Measurements from ENCODE around the gene HNRNPA3.

Gene HNRNPA3

DNA sequence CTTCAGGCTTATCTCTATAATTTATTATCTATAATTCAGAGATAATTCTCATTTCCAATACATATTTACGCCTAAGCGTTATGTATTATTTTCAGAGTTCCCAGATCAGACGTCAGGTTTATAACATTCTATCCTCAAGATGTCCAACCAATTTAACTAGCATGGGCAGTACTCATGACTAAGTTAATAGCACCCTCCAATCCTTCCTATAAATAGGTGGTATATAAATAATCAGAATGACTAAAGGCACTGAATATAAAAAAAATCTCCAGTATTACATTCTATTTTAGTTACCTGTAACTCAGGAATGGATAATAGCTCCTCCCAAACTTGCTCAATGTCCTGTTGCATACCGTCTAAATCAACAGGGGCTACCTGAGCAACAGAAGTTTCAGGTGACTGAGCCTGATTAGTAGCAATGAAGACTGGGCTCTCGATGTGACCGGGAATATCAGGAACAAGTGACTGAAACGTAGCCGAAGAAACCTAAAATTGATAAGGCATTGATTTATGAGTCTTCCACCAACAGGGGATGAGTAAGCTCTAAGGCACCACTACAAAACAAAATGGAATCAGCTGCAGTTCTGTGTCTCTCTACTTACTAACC is 19.6 kb downstream of the HNRNPA3 start:
- Histone ChIP-seq H3K4me1 (ENCODE audit: control insufficient read depth, low read length) (peaks cover 5% of the 10 kb centered on the region), H3K27me3 (ENCODE audit: control insufficient read depth, low read length) (no peaks in the 10 kb centered on the region), H3K9me2 (replicated peaks; ENCODE audit: control insufficient read depth, low read length) (no peaks in the 10 kb centered on the region), H3K27ac (ENCODE audit: low read depth, low read length) (no peak overlapping the region), H3K79me2 (ENCODE audit: control insufficient read depth, low read length) (peaks cover 30% of the 10 kb centered on the region), H3K4me3 (ENCODE audit: low read length) (no peak overlapping the region), H3F3A (ENCODE audit: control insufficient read depth, insufficient read depth) (peaks cover 22% of the 10 kb centered on the region), H3K4me2 (ENCODE audit: low read length) (no peak overlapping the region), H3K9me3 (ENCODE audit: control insufficient read depth, insufficient read depth, low read length) (no peaks in the 10 kb centered on the region), H4K20me1 (ENCODE audit: control insufficient read depth, insufficient read depth, low read depth, low read length) (no peaks in the 10 kb centered on the region), H3K36me3 (ENCODE audit: control insufficient read depth, low read length) (peaks cover 69% of the 10 kb centered on the region)
- TF ChIP-seq, protein P1, sequence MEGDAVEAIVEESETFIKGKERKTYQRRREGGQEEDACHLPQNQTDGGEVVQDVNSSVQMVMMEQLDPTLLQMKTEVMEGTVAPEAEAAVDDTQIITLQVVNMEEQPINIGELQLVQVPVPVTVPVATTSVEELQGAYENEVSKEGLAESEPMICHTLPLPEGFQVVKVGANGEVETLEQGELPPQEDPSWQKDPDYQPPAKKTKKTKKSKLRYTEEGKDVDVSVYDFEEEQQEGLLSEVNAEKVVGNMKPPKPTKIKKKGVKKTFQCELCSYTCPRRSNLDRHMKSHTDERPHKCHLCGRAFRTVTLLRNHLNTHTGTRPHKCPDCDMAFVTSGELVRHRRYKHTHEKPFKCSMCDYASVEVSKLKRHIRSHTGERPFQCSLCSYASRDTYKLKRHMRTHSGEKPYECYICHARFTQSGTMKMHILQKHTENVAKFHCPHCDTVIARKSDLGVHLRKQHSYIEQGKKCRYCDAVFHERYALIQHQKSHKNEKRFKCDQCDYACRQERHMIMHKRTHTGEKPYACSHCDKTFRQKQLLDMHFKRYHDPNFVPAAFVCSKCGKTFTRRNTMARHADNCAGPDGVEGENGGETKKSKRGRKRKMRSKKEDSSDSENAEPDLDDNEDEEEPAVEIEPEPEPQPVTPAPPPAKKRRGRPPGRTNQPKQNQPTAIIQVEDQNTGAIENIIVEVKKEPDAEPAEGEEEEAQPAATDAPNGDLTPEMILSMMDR (IDR thresholded peaks at IDR 0.05; ENCODE audit: low read depth, low read length, poor library complexity, severe bottlenecking), result no peak
- no peak for TF ChIP-seq EZH2phosphoT487 (IDR thresholded peaks at IDR 0.05; ENCODE audit: borderline replicate concordance, low read length)

DNA sequence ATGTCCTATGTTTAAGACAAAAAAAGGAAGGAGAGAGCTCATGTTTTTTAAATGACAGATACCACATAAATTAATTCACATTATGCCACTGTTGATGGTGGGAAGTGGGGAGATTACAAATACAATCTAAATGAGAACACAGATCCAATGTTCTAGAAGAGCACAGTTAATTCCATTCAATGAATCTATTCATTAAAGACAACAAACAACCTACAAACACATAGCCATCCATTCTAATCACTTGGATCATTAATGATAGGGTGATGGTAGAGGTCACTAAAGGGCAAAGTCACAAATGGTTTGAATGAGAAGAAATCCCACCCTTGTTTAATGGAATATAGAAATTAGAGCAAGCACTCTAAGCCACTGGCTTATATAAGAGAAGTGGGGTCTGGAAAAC is 21.7 kb downstream of the HNRNPA3 start:
- Histone ChIP-seq H3K4me2 (ENCODE audit: low read length) (no peak overlapping the region), H4K20me1 (ENCODE audit: control insufficient read depth, insufficient read depth, low read depth, low read length) (peaks cover 12% of the 10 kb centered on the region; the same call in 1 of the 2 replicates), H3K9me3 (ENCODE audit: control insufficient read depth, insufficient read depth, low read length) (no peaks in the 10 kb centered on the region), H3F3A (ENCODE audit: control insufficient read depth, insufficient read depth) (peaks cover 8% of the 10 kb centered on the region), H3K27ac (ENCODE audit: low read depth, low read length) (no peak overlapping the region), H3K27me3 (ENCODE audit: control insufficient read depth, low read length) (no peaks in the 10 kb centered on the region), H3K4me3 (ENCODE audit: low read length) (no peak overlapping the region), H3K4me1 (ENCODE audit: control insufficient read depth, low read length) (no peaks in the 10 kb centered on the region), H3K79me2 (ENCODE audit: control insufficient read depth, low read length) (peaks cover 50% of the 10 kb centered on the region), H3K9me2 (replicated peaks; ENCODE audit: control insufficient read depth, low read length) (no peaks in the 10 kb centered on the region), H3K36me3 (ENCODE audit: control insufficient read depth, low read length) (peaks cover 78% of the 10 kb centered on the region)
- TF ChIP-seq, protein P1 (IDR thresholded peaks at IDR 0.05; ENCODE audit: low read depth, low read length, poor library complexity, severe bottlenecking), result no peak
- no peak for TF ChIP-seq EZH2phosphoT487 (IDR thresholded peaks at IDR 0.05; ENCODE audit: borderline replicate concordance, low read length)

DNA sequence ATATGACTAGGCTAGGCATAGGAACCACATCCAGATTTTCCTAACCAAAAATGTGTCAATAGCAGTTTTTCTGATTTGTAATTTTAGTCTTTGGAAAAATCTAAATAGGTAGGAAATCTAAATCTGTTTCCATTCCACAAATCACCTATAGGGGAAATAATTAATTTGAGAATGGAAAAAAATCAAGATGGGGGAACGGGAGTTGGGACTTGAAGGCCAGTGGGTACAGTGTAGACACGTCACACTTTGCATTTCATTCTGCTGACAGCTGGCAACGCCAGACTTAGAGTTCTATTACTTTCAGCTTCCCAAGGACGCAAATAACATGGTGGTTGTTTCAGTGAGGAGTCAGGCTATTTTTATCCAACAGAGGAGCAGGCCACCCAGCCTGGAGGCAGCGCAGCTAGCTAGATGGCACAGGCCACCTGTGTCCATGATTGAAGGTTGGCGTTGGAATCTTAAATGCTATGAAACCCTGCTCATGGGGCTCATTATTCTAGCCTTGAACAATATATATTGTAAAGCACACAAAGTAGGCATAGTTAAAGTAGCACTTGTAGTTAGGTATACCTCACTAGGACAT is 23.4 kb downstream of the HNRNPA3 start:
- H3K27me3 ChIP-seq (ENCODE audit: control insufficient read depth, low read length), result no peaks in the 10 kb centered on the region

More for the DNA sequence above, 23.4 kb downstream of the HNRNPA3 start:
- Histone ChIP-seq H3K4me3 (ENCODE audit: low read length) (no peak overlapping the region), H3K79me2 (ENCODE audit: control insufficient read depth, low read length) (peaks cover 67% of the 10 kb centered on the region), H3F3A (ENCODE audit: control insufficient read depth, insufficient read depth) (peaks cover 3% of the 10 kb centered on the region; the same call in 1 of the 2 replicates), H3K9me2 (replicated peaks; ENCODE audit: control insufficient read depth, low read length) (no peaks in the 10 kb centered on the region), H4K20me1 (ENCODE audit: control insufficient read depth, insufficient read depth, low read depth, low read length) (peaks cover 24% of the 10 kb centered on the region; the same call in 1 of the 2 replicates), H3K4me2 (ENCODE audit: low read length) (no peak overlapping the region), H3K4me1 (ENCODE audit: control insufficient read depth, low read length) (peaks cover 16% of the 10 kb centered on the region), H3K36me3 (ENCODE audit: control insufficient read depth, low read length) (peaks cover 66% of the 10 kb centered on the region), H3K9me3 (ENCODE audit: control insufficient read depth, insufficient read depth, low read length) (no peaks in the 10 kb centered on the region), H3K27ac (ENCODE audit: low read depth, low read length) (no peak overlapping the region)
- no peak for TF ChIP-seq EZH2phosphoT487 (IDR thresholded peaks at IDR 0.05; ENCODE audit: borderline replicate concordance, low read length)
- TF ChIP-seq, protein P1 (IDR thresholded peaks at IDR 0.05; ENCODE audit: low read depth, low read length, poor library complexity, severe bottlenecking), result no peak
